Peyer's patch (tissue), 4 donors: ENCODE data around the gene LY6G6C. TPM values are rescaled to one million over a fixed set of nuclear protein-coding genes. Genes with fewer than 3 reads are reported as not detected.

Experiments used
- DNase-seq, 3 donors: peaks; one replicate each; pipeline ENCODE4 v3.0.0-alpha.2; 2017 to 2019
- H3K27ac ChIP-seq, 4 donors: fragments of 200-600 bp; sonication (generic); one replicate each; pipeline ENCODE4 v1.5.1; 2016 to 2019
- H3K27me3 ChIP-seq, 2 donors: fragments of 200-600 bp; sonication (generic); one replicate each; pipeline ENCODE4 v1.5.1; 2019
- H3K36me3 ChIP-seq, 3 donors: fragments of 200-600 bp; sonication (generic); one replicate each; pipeline ENCODE4 v1.5.1; 2016 to 2019
- H3K4me1 ChIP-seq, 4 donors: fragments of 200-600 bp; sonication (generic); one replicate each; pipeline ENCODE4 v1.5.1; 2016 to 2019
- H3K4me3 ChIP-seq, 4 donors: fragments of 200-600 bp; sonication (generic); 1 replicate in 3 of 4; 2 replicates in 1 of 4; pipeline ENCODE4 v1.5.1; 2016 to 2019; ENCODE audit warnings: mild to moderate bottlenecking in 1 of 4
- H3K9me3 ChIP-seq, 4 donors: fragments of 200-600 bp; sonication (generic); one replicate each; pipeline ENCODE4 v1.5.1; 2016 to 2019; ENCODE audit warnings: mild to moderate bottlenecking in 1 of 4
- CTCF ChIP-seq, 6 experiments: fragments of 450-650 bp in 4 of 6; fragments of 200-600 bp in 2 of 6; sonication (generic) in 1 of 6; IDR thresholded peaks; one replicate each; pipeline ENCODE4 v1.5.1; 2017 to 2019; ENCODE audit warnings: antibody characterized with exemption in 6 of 6, mild to moderate bottlenecking in 3 of 6, moderate library complexity in 1 of 6
- POLR2A ChIP-seq, 2 donors: fragments of 450-650 bp; IDR thresholded peaks; one replicate each; pipeline ENCODE4 v1.5.1; 2017; ENCODE audit warnings: antibody characterized with exemption in 2 of 2, mild to moderate bottlenecking in 2 of 2, moderate library complexity in 2 of 2
- total RNA-seq, 4 donors: library from RNA; depleted of rRNA; stranded (reverse); fragments of >200 nt; gene quantifications; one replicate each; pipeline ENCODE4 v1.1.0, GENCODE V29; 2016

LY6G6C gene
- total RNA-seq, 4 donors from 2014 or later: not detected

- no peak for TF ChIP-seq POLR2A (IDR thresholded peaks at IDR 0.05)
- no peaks in the 10 kb centered on the region for H3K36me3 ChIP-seq
- DNase-seq: no peak
- no peak overlapping the region for H3K4me3 ChIP-seq
- no peaks in the 10 kb centered on the region for H3K9me3 ChIP-seq
- H3K4me1 ChIP-seq: peaks cover 0 to 8% (median 1%) of the 10 kb centered on the region in 4 donors
- H3K27ac ChIP-seq: peak overlapping the region in 1 of 4 donors; percentile 39
- no peaks in the 10 kb centered on the region for H3K27me3 ChIP-seq
Observed at GRCh38 chr6:31717499-31718222, 3.9 kb downstream of the LY6G6C start.

GRCh38 chr6:31715022-31715958 lies 6.3 kb downstream of the LY6G6C start, which contains the start of gene LY6G6D:
LY6G6D (plus strand) TSS chr6:31715348; CDS start chr6:31715356, 8 bp downstream.
- TF ChIP-seq CTCF (IDR thresholded peaks at IDR 0.05) (no peak), POLR2A (IDR thresholded peaks at IDR 0.05) (no peak)
- no peak for DNase-seq
- H3K9me3 ChIP-seq: no peaks in the 10 kb centered on the region
- H3K27me3 ChIP-seq: no peaks in the 10 kb centered on the region
- H3K27ac ChIP-seq: peak within 1 kb of the TSS in 1 of 4 donors; percentile 35
- H3K4me1 ChIP-seq: peaks cover 0 to 15% (median 1%) of the 10 kb centered on the region in 4 donors
- H3K4me3 ChIP-seq: no peak within 1 kb of the TSS
- H3K36me3 ChIP-seq: no peaks in the 10 kb centered on the region

GRCh38 chr6:31713991-31714684 lies 7.4 kb downstream of the LY6G6C start:
- Histone ChIP-seq H3K27me3 (no peaks in the 10 kb centered on the region), H3K27ac (peak overlapping the region in 1 of 4 donors; percentile 35), H3K4me3 (no peak overlapping the region), H3K9me3 (no peaks in the 10 kb centered on the region), H3K36me3 (no peaks in the 10 kb centered on the region), H3K4me1 (peaks cover 0 to 15% (median 1%) of the 10 kb centered on the region in 4 donors)
- DNase-seq: no peak
- no peak for TF ChIP-seq POLR2A (IDR thresholded peaks at IDR 0.05)
- TF ChIP-seq CTCF (IDR thresholded peaks at IDR 0.05): no peak

- DNase-seq: no peak
- Histone ChIP-seq H3K4me1 (peaks cover 0 to 15% (median 1%) of the 10 kb centered on the region in 4 donors), H3K9me3 (no peaks in the 10 kb centered on the region), H3K36me3 (no peaks in the 10 kb centered on the region), H3K27ac (no peak overlapping the region), H3K4me3 (no peak overlapping the region), H3K27me3 (no peaks in the 10 kb centered on the region)
- TF ChIP-seq POLR2A (IDR thresholded peaks at IDR 0.05): no peak
- no peak for TF ChIP-seq CTCF (IDR thresholded peaks at IDR 0.05)
Observed at GRCh38 chr6:31713465-31713864, 8.1 kb downstream of the LY6G6C start.

- H3K27ac ChIP-seq: no peak overlapping the region
- H3K36me3 ChIP-seq: no peaks in the 10 kb centered on the region
- H3K9me3 ChIP-seq: no peaks in the 10 kb centered on the region
- H3K4me3 ChIP-seq: no peak overlapping the region
- H3K4me1 ChIP-seq: peaks cover 0 to 15% (median 1%) of the 10 kb centered on the region in 4 donors
- H3K27me3 ChIP-seq: no peaks in the 10 kb centered on the region
- TF ChIP-seq POLR2A (IDR thresholded peaks at IDR 0.05) (no peak), CTCF (IDR thresholded peaks at IDR 0.05) (peak in 4 of 6 experiments; percentile 14 to 44 (median 36))
- no peak for DNase-seq
Observed at GRCh38 chr6:31712296-31712695, 9.2 kb downstream of the LY6G6C start.
